Upper lobe of left lung (tissue), 6 donors: Measurements from ENCODE around the gene MAP4K2. TPM values are rescaled to one million over a fixed set of nuclear protein-coding genes. Genes with fewer than 3 reads are reported as not detected.
A peak's percentile ranks its signal among the peaks of the same experiment; 100 is the strongest.

Source experiments
- ATAC-seq, 2 donors: fragments of 200-7000 bp; cut with Tn5 transposase; one replicate each; pipeline ENCODE4 v1.9.1; 2022; ENCODE audit warnings: mild to moderate bottlenecking in 2 of 2, moderate library complexity in 2 of 2; ENCODE audit not compliant: low FRiP score in 2 of 2
- DNase-seq, 2 donors: peaks; one replicate each; pipeline ENCODE4 v3.0.0-alpha.2; 2019 to 2020
- H3K27ac ChIP-seq, 4 donors: fragments of 200-600 bp; sonication (generic); one replicate each; pipeline ENCODE4 v1.5.1; 2016 to 2019
- H3K27me3 ChIP-seq, 4 donors: fragments of 200-600 bp; sonication (generic); one replicate each; pipeline ENCODE4 v1.5.1; 2017 to 2019
- H3K36me3 ChIP-seq, 4 donors: fragments of 200-600 bp; sonication (generic); one replicate each; pipeline ENCODE4 v1.5.1; 2016 to 2019
- H3K4me1 ChIP-seq, 4 donors: fragments of 200-600 bp; sonication (generic); one replicate each; pipeline ENCODE4 v1.5.1; 2018 to 2019
- H3K4me3 ChIP-seq, 4 donors: fragments of 200-600 bp; sonication (generic); one replicate each; pipeline ENCODE4 v1.5.1; 2017 to 2019; ENCODE audit warnings: mild to moderate bottlenecking in 2 of 4, moderate library complexity in 1 of 4
- H3K9me3 ChIP-seq, 4 donors: fragments of 200-600 bp; sonication (generic); one replicate each; pipeline ENCODE4 v1.5.1; 2018 to 2019
- CTCF ChIP-seq, 6 experiments: fragments of 450-650 bp in 4 of 6; fragments of 200-600 bp in 2 of 6; sonication (generic) in 2 of 6; IDR thresholded peaks; one replicate each; pipeline ENCODE4 v1.5.1; 2016 to 2019; ENCODE audit warnings: antibody characterized with exemption in 6 of 6
- EP300 ChIP-seq, 4 donors: sonication (generic); formaldehyde crosslinking; IDR thresholded peaks; one replicate each; pipeline ENCODE4 v1.5.1; 2017; ENCODE audit warnings: antibody characterized with exemption in 4 of 4, control low read depth in 2 of 4
- POLR2A ChIP-seq, 4 donors: fragments of 450-650 bp; IDR thresholded peaks; one replicate each; pipeline ENCODE4 v1.5.1; 2016 to 2017; ENCODE audit warnings: antibody characterized with exemption in 4 of 4, mild to moderate bottlenecking in 2 of 4
- POLR2AphosphoS5 ChIP-seq, 2 donors: sonication (generic); formaldehyde crosslinking; IDR thresholded peaks; one replicate each; pipeline ENCODE4 v1.5.1; 2017; ENCODE audit warnings: antibody characterized with exemption in 2 of 2
- WGBS, 2 donors: methylation state at CpG; one replicate each; pipeline ENCODE4 v1.1.5; 2017 to 2018; 5-methylcytosine and 5-hydroxymethylcytosine counted together
- total RNA-seq, 6 donors: library from RNA; depleted of rRNA in 4 of 6; stranded (reverse); fragments of >200 nt in 4 of 6; gene quantifications; one replicate each; pipeline versions ENCODE4 v1.1.0 to v1.2.1, GENCODE V29; 2016 to 2021
- donor health status: DM: no; HTN: no; CAD: no; lungs with moderate emphysema.
- donor health status: DM: no; HTN: yes; CAD: no; lungs with severe emphysema.

Gene MAP4K2
- total RNA-seq, 6 donors from 2014 or later, result 19.0 to 84.7 (median 29.2) TPM

- Histone ChIP-seq H3K9me3 (no peaks in the 10 kb centered on the region), H3K4me3 (peak overlapping the region; percentile 37 to 64 (median 58)), H3K36me3 (peaks cover 0 to 2% (median 0%) of the 10 kb centered on the region in 4 donors), H3K4me1 (peaks cover 28 to 58% (median 43%) of the 10 kb centered on the region in 4 donors), H3K27ac (peak overlapping the region; percentile 83 to 97 (median 92)), H3K27me3 (peaks cover 0 to 9% (median 0%) of the 10 kb centered on the region in 4 donors)
- 1% methylated on average over 14 to 20 of the region's 20 CpGs for WGBS, 2 donors
- DNase-seq (peak; percentile 92 to 95), ATAC-seq (peak; percentile 34 to 53)
- peak in 1 of 4 donors; percentile 55 for TF ChIP-seq POLR2A (IDR thresholded peaks at IDR 0.05)
- TF ChIP-seq EP300 (IDR thresholded peaks at IDR 0.05), result peak in 2 of 4 donors; percentile 12 to 84
- TF ChIP-seq POLR2AphosphoS5 (IDR thresholded peaks at IDR 0.05), result peak in 1 of 2 donors; percentile 84
- peak in 1 of 6 experiments; percentile 10 for TF ChIP-seq CTCF (IDR thresholded peaks at IDR 0.05)
Measured at GRCh38 chr11:64745189-64745520, 57.9 kb downstream of the MAP4K2 start.

GRCh38 chr11:64744544-64745188, 58.3 kb downstream of the MAP4K2 start:
- Histone ChIP-seq H3K27ac (peak overlapping the region; percentile 83 to 97 (median 92)), H3K9me3 (no peaks in the 10 kb centered on the region), H3K4me1 (peaks cover 28 to 58% (median 43%) of the 10 kb centered on the region in 4 donors), H3K36me3 (peaks cover 0 to 7% (median 0%) of the 10 kb centered on the region in 4 donors), H3K4me3 (peak overlapping the region; percentile 26 to 64 (median 58)), H3K27me3 (peaks cover 0 to 9% (median 0%) of the 10 kb centered on the region in 4 donors)
- DNase-seq, result peak in 1 of 2 donors; percentile 92
- ATAC-seq, result no peak
- WGBS, 2 donors, result 0% methylated on average over 9 of the region's 89 CpGs; no CpG with 5 or more reads in 1 of the 2 donors
- no peak for TF ChIP-seq POLR2AphosphoS5 (IDR thresholded peaks at IDR 0.05)
- no peak for TF ChIP-seq CTCF (IDR thresholded peaks at IDR 0.05)
- TF ChIP-seq EP300 (IDR thresholded peaks at IDR 0.05), result no peak

GRCh38 chr11:64743591-64744543, 59.1 kb downstream of the MAP4K2 start, which contains the start of gene RASGRP2:
Gene RASGRP2, minus strand, starts transcription at chr11:64744142. Its CDS starts 1,276 bp downstream, at chr11:64742866.
- H3K27me3 ChIP-seq, result peaks cover 0 to 9% (median 0%) of the 10 kb centered on the region in 4 donors
- H3K36me3 ChIP-seq, result peaks cover 0 to 9% (median 3%) of the 10 kb centered on the region in 4 donors
- ATAC-seq (peak; percentile 59 to 70), DNase-seq (peak; percentile 90 to 96)
- H3K4me1 ChIP-seq, result peaks cover 28 to 58% (median 43%) of the 10 kb centered on the region in 4 donors
- 1 to 2% methylated on average over 9 to 46 of the region's 57 CpGs for WGBS, 2 donors
- TF ChIP-seq POLR2AphosphoS5 (IDR thresholded peaks at IDR 0.05), result peak; percentile 40 to 46
- peak; percentile 69 to 94 (median 84) for TF ChIP-seq CTCF (IDR thresholded peaks at IDR 0.05)
- TF ChIP-seq EP300 (IDR thresholded peaks at IDR 0.05), result no peak
- TF ChIP-seq POLR2A (IDR thresholded peaks at IDR 0.05), result peak in 1 of 4 donors; percentile 28
- H3K9me3 ChIP-seq, result no peaks in the 10 kb centered on the region
- H3K27ac ChIP-seq, result peak within 1 kb of the TSS; percentile 83 to 97 (median 92)
- H3K4me3 ChIP-seq, result peak within 1 kb of the TSS; percentile 56 to 64 (median 58)

GRCh38 chr11:64742889-64743590, 60.0 kb downstream of the MAP4K2 start:
- Histone ChIP-seq H3K9me3 (no peaks in the 10 kb centered on the region), H3K27me3 (peaks cover 0 to 9% (median 0%) of the 10 kb centered on the region in 4 donors), H3K36me3 (peaks cover 0 to 9% (median 5%) of the 10 kb centered on the region in 4 donors), H3K27ac (peak overlapping the region; percentile 83 to 97 (median 92)), H3K4me3 (peak overlapping the region; percentile 56 to 64 (median 58)), H3K4me1 (peaks cover 28 to 58% (median 43%) of the 10 kb centered on the region in 4 donors)
- ATAC-seq (peak; percentile 76 to 82), DNase-seq (peak; percentile 87 to 97)
- TF ChIP-seq CTCF (IDR thresholded peaks at IDR 0.05), result peak; percentile 88 to 96 (median 92)
- peak; percentile 48 to 67 for TF ChIP-seq POLR2AphosphoS5 (IDR thresholded peaks at IDR 0.05)
- TF ChIP-seq POLR2A (IDR thresholded peaks at IDR 0.05), result no peak
- WGBS, 2 donors, result 0 to 1% methylated on average over 3 to 22 of the region's 58 CpGs
